A673 (cell line): ENCODE measurements around the gene PRAME.

ENCODE experiments used
- EZH2 ChIP-seq: fragments of 200-600 bp; sonication (generic); IDR thresholded peaks from 2 replicates; pipeline ENCODE4 v1.6.1; 2017; ENCODE audit warnings: borderline replicate concordance, low read depth, mild to moderate bottlenecking, mixed read lengths, antibody characterized with exemption, low read length; ENCODE audit not compliant: poor library complexity, severe bottlenecking
- TF ChIP-seq, protein P1 (sequence below): fragments of 300-800, 200-600 bp; sonication (generic); conservative IDR thresholded peaks from 2 replicates; pipeline ENCODE4 v1.5.1; 2017; ENCODE audit warnings: low read depth, mild to moderate bottlenecking, antibody characterized with exemption, low read length, moderate library complexity, mixed read lengths

- TF ChIP-seq, protein P1, sequence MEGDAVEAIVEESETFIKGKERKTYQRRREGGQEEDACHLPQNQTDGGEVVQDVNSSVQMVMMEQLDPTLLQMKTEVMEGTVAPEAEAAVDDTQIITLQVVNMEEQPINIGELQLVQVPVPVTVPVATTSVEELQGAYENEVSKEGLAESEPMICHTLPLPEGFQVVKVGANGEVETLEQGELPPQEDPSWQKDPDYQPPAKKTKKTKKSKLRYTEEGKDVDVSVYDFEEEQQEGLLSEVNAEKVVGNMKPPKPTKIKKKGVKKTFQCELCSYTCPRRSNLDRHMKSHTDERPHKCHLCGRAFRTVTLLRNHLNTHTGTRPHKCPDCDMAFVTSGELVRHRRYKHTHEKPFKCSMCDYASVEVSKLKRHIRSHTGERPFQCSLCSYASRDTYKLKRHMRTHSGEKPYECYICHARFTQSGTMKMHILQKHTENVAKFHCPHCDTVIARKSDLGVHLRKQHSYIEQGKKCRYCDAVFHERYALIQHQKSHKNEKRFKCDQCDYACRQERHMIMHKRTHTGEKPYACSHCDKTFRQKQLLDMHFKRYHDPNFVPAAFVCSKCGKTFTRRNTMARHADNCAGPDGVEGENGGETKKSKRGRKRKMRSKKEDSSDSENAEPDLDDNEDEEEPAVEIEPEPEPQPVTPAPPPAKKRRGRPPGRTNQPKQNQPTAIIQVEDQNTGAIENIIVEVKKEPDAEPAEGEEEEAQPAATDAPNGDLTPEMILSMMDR: no peak
- no peak for TF ChIP-seq EZH2
Observed at GRCh38 chr22:22590136-22590891, 31.2 kb upstream of the PRAME start.
